Liver (tissue), 9 donors: ENCODE measurements around the gene BCAN. TPM values are rescaled to one million over a fixed set of nuclear protein-coding genes. Genes with fewer than 3 reads are reported as not detected.

Source experiments
- DNase-seq: peaks from one replicate; pipeline ENCODE4 v3.0.0-alpha.2; 2017; ENCODE audit warnings: low spot score
- H3K27ac ChIP-seq, 2 donors: one replicate each; pipeline ENCODE4 v1.7.0; 2013; ENCODE audit warnings: inconsistent platforms in 2 of 2, low read length in 2 of 2, control low read depth in 1 of 2, low read depth in 1 of 2, mild to moderate bottlenecking in 1 of 2
- H3K27me3 ChIP-seq, 4 donors: one replicate each; pipeline versions ENCODE4 v1.6.1 to v1.7.0; 2013; ENCODE audit warnings: low read length in 3 of 4, inconsistent platforms in 1 of 4, mild to moderate bottlenecking in 1 of 4, moderate library complexity in 1 of 4; ENCODE audit not compliant: control insufficient read depth in 4 of 4, insufficient read depth in 4 of 4
- H3K36me3 ChIP-seq, 4 donors: one replicate each; pipeline versions ENCODE4 v1.6.1 to v1.7.0; 2013; ENCODE audit warnings: low read length in 3 of 4, mild to moderate bottlenecking in 3 of 4, low read depth in 1 of 4, moderate library complexity in 1 of 4; ENCODE audit not compliant: control insufficient read depth in 4 of 4, insufficient read depth in 3 of 4
- H3K4me1 ChIP-seq, 4 donors: one replicate each; pipeline versions ENCODE4 v1.6.1 to v1.7.0; 2013; ENCODE audit warnings: low read length in 3 of 4, mild to moderate bottlenecking in 3 of 4, moderate library complexity in 1 of 4; ENCODE audit not compliant: control insufficient read depth in 4 of 4, insufficient read depth in 4 of 4
- H3K4me3 ChIP-seq, 3 donors: one replicate each; pipeline versions ENCODE4 v1.6.1 to v1.7.0; 2013; ENCODE audit warnings: low read length in 3 of 3, control low read depth in 1 of 3, low read depth in 1 of 3, mild to moderate bottlenecking in 1 of 3
- H3K9ac ChIP-seq, 2 donors: one replicate each; pipeline ENCODE4 v1.7.0; 2013; ENCODE audit warnings: low read length in 2 of 2, mild to moderate bottlenecking in 2 of 2, moderate library complexity in 2 of 2, control low read depth in 1 of 2, low read depth in 1 of 2
- H3K9me3 ChIP-seq, 4 donors: one replicate each; pipeline versions ENCODE4 v1.6.1 to v1.7.0; 2013; ENCODE audit warnings: low read length in 3 of 4; ENCODE audit not compliant: control insufficient read depth in 4 of 4
- CTCF ChIP-seq: fragments of 150-350 bp; IDR thresholded peaks from 2 replicates; pipeline ENCODE4 v1.5.1; 2017; ENCODE audit warnings: improper control_type of control experiment, low read depth, low read length; ENCODE audit not compliant: missing input control
- EGR1 ChIP-seq, 2 donors: IDR thresholded peaks; 2 replicates each; pipeline ENCODE4 v1.6.1; 2016 to 2018; ENCODE audit warnings: antibody characterized with exemption in 2 of 2, low read depth in 2 of 2
- FOXA1 ChIP-seq: IDR thresholded peaks from 2 replicates; pipeline ENCODE4 v1.6.1; 2016; ENCODE audit warnings: antibody characterized with exemption
- FOXA2 ChIP-seq: IDR thresholded peaks from 2 replicates; pipeline ENCODE4 v1.6.1; 2016; ENCODE audit warnings: antibody characterized with exemption
- GABPA ChIP-seq, 2 donors: IDR thresholded peaks in 1 of 2; conservative IDR thresholded peaks in 1 of 2; 2 replicates each; pipeline ENCODE4 v1.6.1; 2016; ENCODE audit warnings: antibody characterized with exemption in 2 of 2, mild to moderate bottlenecking in 1 of 2, moderate library complexity in 1 of 2
- HNF4G ChIP-seq: IDR thresholded peaks from 2 replicates; pipeline ENCODE4 v1.6.1; 2016; ENCODE audit warnings: antibody characterized with exemption
- JUND ChIP-seq, 2 donors: IDR thresholded peaks; 2 replicates each; pipeline ENCODE4 v1.6.1; 2016; ENCODE audit warnings: antibody characterized with exemption in 2 of 2
- NR2F2 ChIP-seq: IDR thresholded peaks from 2 replicates; pipeline ENCODE4 v1.6.1; 2016; ENCODE audit warnings: antibody characterized with exemption
- RAD21 ChIP-seq, 2 donors: IDR thresholded peaks; 2 replicates each; pipeline ENCODE4 v1.6.1; 2016; ENCODE audit warnings: antibody characterized with exemption in 2 of 2, mild to moderate bottlenecking in 2 of 2
- RXRA ChIP-seq, 2 donors: IDR thresholded peaks; 2 replicates each; pipeline ENCODE4 v1.6.1; 2017 to 2018; ENCODE audit warnings: antibody characterized with exemption in 2 of 2, mild to moderate bottlenecking in 1 of 2
- SP1 ChIP-seq: IDR thresholded peaks from 2 replicates; pipeline ENCODE4 v1.6.1; 2018; ENCODE audit warnings: antibody characterized with exemption, mild to moderate bottlenecking
- TAF1 ChIP-seq: conservative IDR thresholded peaks from 2 replicates; pipeline ENCODE4 v1.6.1; 2016; ENCODE audit warnings: antibody characterized with exemption, mild to moderate bottlenecking
- YY1 ChIP-seq: IDR thresholded peaks from 2 replicates; pipeline ENCODE4 v1.6.1; 2016; ENCODE audit warnings: antibody characterized with exemption, mild to moderate bottlenecking
- ZBTB33 ChIP-seq: IDR thresholded peaks from 2 replicates; pipeline ENCODE4 v1.6.1; 2016; ENCODE audit warnings: antibody characterized with exemption
- WGBS: extraction: QIAGEN DNeasy Blood & Tissue Kit; methylation state at CpG from one replicate; pipeline ENCODE4 v1.1.7; 2013; 5-methylcytosine and 5-hydroxymethylcytosine counted together
- polyA plus RNA-seq, 2 donors: library from polyadenylated mRNA; stranded (reverse) in 1 of 2; unstranded in 1 of 2; fragments of 200-250 nt in 1 of 2; fragments of >200 nt in 1 of 2; fragmentation: Nextera tagmentation in 1 of 2; extraction: Ambion mirVana in 1 of 2; gene quantifications; one replicate each; pipeline versions ENCODE4 v1.2.1 to v1.2.3, GENCODE V29; 2013 to 2015
- total RNA-seq, 2 donors: library from RNA; depleted of rRNA; stranded (reverse); fragments of >200 nt; gene quantifications; one replicate each; pipeline ENCODE4 v1.2.3, GENCODE V29; 2014
- TF ChIP-seq, protein P1 (sequence below): IDR thresholded peaks from 2 replicates; pipeline ENCODE4 v1.6.1; 2016; ENCODE audit warnings: antibody characterized with exemption, mild to moderate bottlenecking
- TF ChIP-seq, protein P2 (sequence below): IDR thresholded peaks from 2 replicates; pipeline ENCODE4 v1.6.1; 2016; ENCODE audit warnings: antibody characterized with exemption
- TF ChIP-seq, protein P3 (sequence below): IDR thresholded peaks from 2 replicates; pipeline ENCODE4 v1.6.1; 2016; ENCODE audit warnings: antibody characterized with exemption
- donor health status: healthy.
- donor health status: healthy.
- donor health status: healthy.
- donor health status: healthy.
- donor health status: healthy.

The BCAN gene
- total and polyA plus RNA-seq, 4 donors: 0.02 TPM; not detected in 3

- peaks cover 5 to 17% (median 7%) of the 10 kb centered on the region in 4 donors for H3K27me3 ChIP-seq
- no peaks in the 10 kb centered on the region for H3K36me3 ChIP-seq
- H3K9ac ChIP-seq: no peak overlapping the region
- TF ChIP-seq FOXA1 (no peak), ZBTB33 (no peak), CTCF (no peak), FOXA2 (no peak), NR2F2 (no peak), SP1 (no peak), RAD21 (IDR thresholded peaks at IDR 0.05) (no peak), GABPA (IDR thresholded peaks at IDR 0.05 in 1 of 2, conservative IDR thresholded peaks at IDR 0.05 in 1 of 2) (no peak), YY1 (no peak), JUND (IDR thresholded peaks at IDR 0.05) (no peak), HNF4G (no peak), TAF1 (no peak), RXRA (IDR thresholded peaks at IDR 0.05) (no peak), EGR1 (IDR thresholded peaks at IDR 0.05; ENCODE audit: low read depth in 2 of 2) (no peak)
- TF ChIP-seq, protein P1, sequence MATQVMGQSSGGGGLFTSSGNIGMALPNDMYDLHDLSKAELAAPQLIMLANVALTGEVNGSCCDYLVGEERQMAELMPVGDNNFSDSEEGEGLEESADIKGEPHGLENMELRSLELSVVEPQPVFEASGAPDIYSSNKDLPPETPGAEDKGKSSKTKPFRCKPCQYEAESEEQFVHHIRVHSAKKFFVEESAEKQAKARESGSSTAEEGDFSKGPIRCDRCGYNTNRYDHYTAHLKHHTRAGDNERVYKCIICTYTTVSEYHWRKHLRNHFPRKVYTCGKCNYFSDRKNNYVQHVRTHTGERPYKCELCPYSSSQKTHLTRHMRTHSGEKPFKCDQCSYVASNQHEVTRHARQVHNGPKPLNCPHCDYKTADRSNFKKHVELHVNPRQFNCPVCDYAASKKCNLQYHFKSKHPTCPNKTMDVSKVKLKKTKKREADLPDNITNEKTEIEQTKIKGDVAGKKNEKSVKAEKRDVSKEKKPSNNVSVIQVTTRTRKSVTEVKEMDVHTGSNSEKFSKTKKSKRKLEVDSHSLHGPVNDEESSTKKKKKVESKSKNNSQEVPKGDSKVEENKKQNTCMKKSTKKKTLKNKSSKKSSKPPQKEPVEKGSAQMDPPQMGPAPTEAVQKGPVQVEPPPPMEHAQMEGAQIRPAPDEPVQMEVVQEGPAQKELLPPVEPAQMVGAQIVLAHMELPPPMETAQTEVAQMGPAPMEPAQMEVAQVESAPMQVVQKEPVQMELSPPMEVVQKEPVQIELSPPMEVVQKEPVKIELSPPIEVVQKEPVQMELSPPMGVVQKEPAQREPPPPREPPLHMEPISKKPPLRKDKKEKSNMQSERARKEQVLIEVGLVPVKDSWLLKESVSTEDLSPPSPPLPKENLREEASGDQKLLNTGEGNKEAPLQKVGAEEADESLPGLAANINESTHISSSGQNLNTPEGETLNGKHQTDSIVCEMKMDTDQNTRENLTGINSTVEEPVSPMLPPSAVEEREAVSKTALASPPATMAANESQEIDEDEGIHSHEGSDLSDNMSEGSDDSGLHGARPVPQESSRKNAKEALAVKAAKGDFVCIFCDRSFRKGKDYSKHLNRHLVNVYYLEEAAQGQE: no peak
- TF ChIP-seq, protein P2, sequence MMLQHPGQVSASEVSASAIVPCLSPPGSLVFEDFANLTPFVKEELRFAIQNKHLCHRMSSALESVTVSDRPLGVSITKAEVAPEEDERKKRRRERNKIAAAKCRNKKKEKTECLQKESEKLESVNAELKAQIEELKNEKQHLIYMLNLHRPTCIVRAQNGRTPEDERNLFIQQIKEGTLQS: no peak
- TF ChIP-seq, protein P3, sequence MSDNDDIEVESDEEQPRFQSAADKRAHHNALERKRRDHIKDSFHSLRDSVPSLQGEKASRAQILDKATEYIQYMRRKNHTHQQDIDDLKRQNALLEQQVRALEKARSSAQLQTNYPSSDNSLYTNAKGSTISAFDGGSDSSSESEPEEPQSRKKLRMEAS: no peak
- no peak for DNase-seq
- H3K4me3 ChIP-seq: peak overlapping the region in 1 of 3 donors; percentile 24
- no peaks in the 10 kb centered on the region for H3K9me3 ChIP-seq
- peaks cover 7 to 23% (median 15%) of the 10 kb centered on the region in 4 donors for H3K4me1 ChIP-seq
- H3K27ac ChIP-seq: no peak overlapping the region
- WGBS: 3% methylated on average over 55 of the region's 55 CpGs
These were observed 17.0 kb upstream of the BCAN start for GRCh38 chr1:156624814-156625435.
